Activated naive CD4-positive, alpha-beta T cell treated with anti-CD3 and anti-CD28 coated beads, Interleukin-2, amount 50 U/mL, for 72 hours (primary cell): ENCODE results near the gene HDAC10. TPM values are rescaled to one million over a fixed set of nuclear protein-coding genes. Genes with fewer than 3 reads are reported as not detected.
"Not testable (repeated sequence)": the region's sequence is repeated elsewhere in the genome, so short reads cannot be mapped to it uniquely, and the experiment has no call there.

Experiments used
- ATAC-seq, 2 donors: fragments of 150-1000 bp; cut with Tn5 transposase; 2 replicates each; pipeline ENCODE4 v1.10.0; 2021; ENCODE audit warnings: mild to moderate bottlenecking in 2 of 2, moderate library complexity in 2 of 2
- DNase-seq, 2 donors: peaks; one replicate each; pipeline ENCODE4 v3.0.0; 2021 to 2022; ENCODE audit warnings: low spot score in 2 of 2
- H3K27ac Mint-ChIP-seq, 2 donors: one replicate each; pipeline ENCODE4 v1.8.0; 2022; ENCODE audit warnings: mild to moderate bottlenecking in 2 of 2, mixed read lengths in 2 of 2
- H3K36me3 Mint-ChIP-seq, 2 donors: one replicate each; pipeline ENCODE4 v1.8.0; 2022; ENCODE audit warnings: mixed read lengths in 2 of 2
- H3K9me3 Mint-ChIP-seq, 2 donors: one replicate each; pipeline ENCODE4 v1.8.0; 2022; ENCODE audit warnings: mixed read lengths in 2 of 2
- total RNA-seq, 2 donors: library from RNA; stranded (reverse); gene quantifications; one replicate each; pipeline ENCODE4 v1.2.3, GENCODE V29; 2022

HDAC10 gene
- total RNA-seq, 2 donors from 2014 or later: 43.7 to 67.3 TPM

- DNase-seq (no peak), ATAC-seq (no peak)
- H3K9me3 Mint-ChIP-seq: no peaks in the 10 kb centered on the region
- H3K27ac Mint-ChIP-seq: no peak overlapping the region
- H3K36me3 Mint-ChIP-seq: no peaks in the 10 kb centered on the region
Observed at GRCh38 chr22:50207383-50208140, 43.5 kb downstream of the HDAC10 start.

DNA sequence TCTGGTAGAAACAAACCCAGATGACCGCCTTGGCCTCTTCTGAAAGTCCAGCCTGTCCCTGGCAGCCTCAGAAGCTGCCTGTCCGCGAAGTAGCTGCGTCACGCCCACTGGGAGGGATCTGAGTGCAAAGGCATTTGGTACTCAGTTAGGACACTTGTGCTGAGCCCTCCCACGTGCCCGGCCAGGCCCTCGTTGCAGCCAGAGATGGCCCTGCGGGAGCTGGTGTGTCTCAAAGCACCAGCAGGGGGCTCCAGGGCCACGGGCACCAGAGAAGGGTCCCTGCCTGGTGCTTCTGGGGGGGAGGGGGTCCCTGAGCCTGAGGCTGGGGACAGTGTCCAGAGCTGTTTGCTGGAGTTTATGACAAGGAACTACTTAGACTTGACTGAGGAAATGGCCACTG lies 44.5 kb downstream of the HDAC10 start:
- Mint-ChIP-seq H3K36me3 (no peaks in the 10 kb centered on the region), H3K9me3 (no peaks in the 10 kb centered on the region), H3K27ac (no peak overlapping the region)
- no peak for ATAC-seq
- DNase-seq: no peak

GRCh38 chr22:50205781-50206569 lies 45.1 kb downstream of the HDAC10 start:
- no peak overlapping the region for H3K27ac Mint-ChIP-seq
- H3K9me3 Mint-ChIP-seq: no peaks in the 10 kb centered on the region
- ATAC-seq: no peak

DNA sequence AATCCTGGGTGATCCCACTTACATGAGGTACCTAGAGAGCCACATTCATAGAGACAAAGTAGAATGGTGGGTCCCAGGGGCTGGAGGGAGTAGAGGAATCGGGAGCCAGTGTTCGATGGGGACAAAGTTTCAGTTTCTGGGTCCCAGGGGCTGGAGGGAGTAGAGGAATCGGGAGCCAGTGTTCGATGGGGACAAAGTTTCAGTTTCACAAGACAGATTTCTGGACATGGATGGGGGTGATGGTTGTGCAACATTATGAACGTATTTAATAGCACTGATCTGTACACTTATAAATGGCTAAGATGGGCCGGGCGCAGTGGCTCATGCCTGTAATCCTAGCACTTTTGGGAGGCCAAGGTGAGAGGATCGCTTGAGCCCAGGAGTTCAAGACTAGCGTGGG lies 46.1 kb downstream of the HDAC10 start:
- ATAC-seq, H3K9me3 Mint-ChIP-seq, H3K36me3 Mint-ChIP-seq, DNase-seq: not testable (repeated sequence)
- peak overlapping the region; percentile 40 to 41 for H3K27ac Mint-ChIP-seq

More at GRCh38 chr22:50205781-50206569, 45.1 kb downstream of the HDAC10 start:
- no peaks in the 10 kb centered on the region for H3K36me3 Mint-ChIP-seq
- DNase-seq: no peak

DNA sequence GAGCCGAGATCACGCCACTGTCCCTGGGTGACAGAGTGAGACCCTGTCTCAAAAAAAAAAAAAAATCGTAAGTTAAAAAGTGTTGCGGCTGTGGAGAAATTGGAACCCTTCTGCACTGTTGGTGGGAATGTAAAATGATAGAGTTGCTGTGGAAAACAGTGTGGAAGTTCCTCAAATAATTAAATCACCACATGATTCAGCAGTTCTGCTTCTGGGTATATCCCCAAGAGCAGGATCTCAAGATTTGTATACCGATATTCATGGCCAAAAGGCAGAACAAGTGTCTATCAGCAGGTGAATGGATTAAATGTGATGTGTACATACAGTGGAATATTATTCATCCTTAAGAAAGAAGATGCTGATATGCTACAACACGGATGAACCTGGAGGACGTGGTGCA lies 46.5 kb downstream of the HDAC10 start:
- no peak for ATAC-seq
- H3K27ac Mint-ChIP-seq: peak overlapping the region; percentile 6 to 40
- no peaks in the 10 kb centered on the region for H3K9me3 Mint-ChIP-seq
- no peaks in the 10 kb centered on the region for H3K36me3 Mint-ChIP-seq
- DNase-seq: no peak

GRCh38 chr22:50203288-50203687 lies 47.8 kb downstream of the HDAC10 start:
- Mint-ChIP-seq H3K36me3 (no peaks in the 10 kb centered on the region), H3K9me3 (no peaks in the 10 kb centered on the region), H3K27ac (no peak overlapping the region)
- ATAC-seq (no peak), DNase-seq (no peak)

DNA sequence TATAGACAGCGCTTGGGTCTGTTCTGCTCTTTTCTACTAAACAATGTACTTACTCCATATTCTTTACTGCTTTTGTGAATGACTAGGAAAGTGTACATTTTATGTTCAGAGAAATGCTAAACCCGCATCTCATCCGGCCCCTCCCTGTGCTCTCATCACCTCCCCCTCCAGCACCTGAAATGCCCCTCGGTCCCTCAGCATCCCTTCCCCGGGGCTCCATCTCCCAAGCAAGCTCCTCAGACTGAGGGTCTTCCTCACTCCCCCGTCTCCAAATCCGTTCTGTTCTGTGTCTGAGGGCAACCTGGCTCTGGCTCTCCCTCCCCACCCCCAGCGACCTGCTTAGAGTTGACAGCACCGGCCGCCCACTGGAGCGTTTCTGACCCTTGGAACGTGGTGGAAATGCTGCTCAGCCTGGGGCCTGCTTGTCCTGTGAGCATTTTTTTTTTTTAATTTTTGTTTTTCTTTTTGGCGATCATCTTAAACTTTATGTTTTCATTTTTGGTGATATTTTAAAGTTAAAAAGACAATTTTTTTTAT lies 48.9 kb downstream of the HDAC10 start:
- H3K27ac Mint-ChIP-seq: peak overlapping the region; percentile 70 to 82

GRCh38 chr22:50201191-50202129 lies 49.6 kb downstream of the HDAC10 start:
- Mint-ChIP-seq H3K27ac (peak overlapping the region; percentile 70 to 82), H3K36me3 (no peaks in the 10 kb centered on the region), H3K9me3 (no peaks in the 10 kb centered on the region)
- ATAC-seq (peak; percentile 33 to 34), DNase-seq (no peak)

More for the DNA sequence above, 48.9 kb downstream of the HDAC10 start:
- Mint-ChIP-seq H3K36me3 (no peaks in the 10 kb centered on the region), H3K9me3 (no peaks in the 10 kb centered on the region)
- DNase-seq (no peak), ATAC-seq (no peak)

DNA sequence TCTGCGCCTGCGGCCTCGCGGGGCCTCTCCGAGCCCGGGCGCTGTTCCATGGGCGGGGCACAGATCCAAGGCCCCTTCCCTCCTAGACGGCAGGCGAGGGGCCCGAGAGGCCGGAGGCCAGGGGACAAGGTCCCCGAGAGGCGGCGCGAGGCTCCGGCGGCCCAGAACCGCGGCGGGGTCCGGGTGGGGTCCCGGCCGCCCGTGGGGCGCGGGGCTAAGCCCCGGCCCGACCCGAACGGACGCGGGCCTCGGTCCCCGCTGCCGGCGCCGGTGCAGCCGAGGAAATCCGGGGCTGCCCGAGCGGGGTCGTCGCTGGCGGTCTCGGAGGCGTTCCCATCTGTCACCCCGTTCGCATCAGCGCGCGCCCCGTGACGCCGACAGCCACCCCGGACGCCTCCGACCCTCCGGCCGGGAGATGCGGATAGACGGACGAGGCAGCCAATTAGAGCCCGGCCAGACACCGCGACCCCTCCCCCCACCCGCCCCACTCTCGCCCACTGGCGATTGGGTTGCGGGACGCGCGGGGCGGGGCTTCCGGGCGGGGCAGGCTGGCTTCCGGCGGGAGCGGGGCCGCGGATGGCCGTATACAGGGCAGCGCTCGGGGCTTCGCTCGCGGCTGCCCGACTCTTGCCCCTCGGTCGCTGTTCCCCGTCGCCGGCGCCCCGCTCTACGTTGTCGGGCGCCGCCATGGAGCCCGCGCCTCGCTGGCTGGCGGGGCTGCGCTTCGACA lies 50.4 kb downstream of the HDAC10 start, which contains the start of gene SELENOO:
SELENOO (plus strand) TSS at position 551 of the 730 bp plus-strand sequence; CDS start at position 577, 26 bp downstream.
- H3K27ac Mint-ChIP-seq: peak within 1 kb of the TSS; percentile 70 to 82
- peak; percentile 90 to 92 for DNase-seq
- no peaks in the 10 kb centered on the region for H3K9me3 Mint-ChIP-seq

GRCh38 chr22:50199829-50200460 lies 51.1 kb downstream of the HDAC10 start:
- no peak for DNase-seq
- no peaks in the 10 kb centered on the region for H3K36me3 Mint-ChIP-seq
- H3K9me3 Mint-ChIP-seq: no peaks in the 10 kb centered on the region
- peak in 1 of 2 donors; percentile 2 for ATAC-seq
- H3K27ac Mint-ChIP-seq: peak overlapping the region in 1 of 2 donors; percentile 44

More for the DNA sequence above, 50.4 kb downstream of the HDAC10 start, which contains the start of gene SELENOO:
- H3K36me3 Mint-ChIP-seq: no peaks in the 10 kb centered on the region
- peak; percentile 91 to 92 for ATAC-seq

- H3K27ac Mint-ChIP-seq: peak overlapping the region in 1 of 2 donors; percentile 44
- H3K9me3 Mint-ChIP-seq: no peaks in the 10 kb centered on the region
- no peak for DNase-seq
- no peaks in the 10 kb centered on the region for H3K36me3 Mint-ChIP-seq
- no peak for ATAC-seq
Observed at GRCh38 chr22:50199251-50199721, 51.8 kb downstream of the HDAC10 start.

- Mint-ChIP-seq H3K27ac (no peak overlapping the region), H3K9me3 (no peaks in the 10 kb centered on the region), H3K36me3 (no peaks in the 10 kb centered on the region)
- ATAC-seq (no peak), DNase-seq (no peak)
Observed at GRCh38 chr22:50198624-50199017, 52.4 kb downstream of the HDAC10 start.

GRCh38 chr22:50197856-50198623 lies 53.0 kb downstream of the HDAC10 start:
- ATAC-seq (no peak), DNase-seq (no peak)
- Mint-ChIP-seq H3K36me3 (no peaks in the 10 kb centered on the region), H3K9me3 (no peaks in the 10 kb centered on the region), H3K27ac (no peak overlapping the region)

GRCh38 chr22:50197000-50197800 lies 53.9 kb downstream of the HDAC10 start:
- DNase-seq (no peak), ATAC-seq (no peak)
- H3K27ac Mint-ChIP-seq: no peak overlapping the region
- H3K9me3 Mint-ChIP-seq: no peaks in the 10 kb centered on the region
- peaks cover 0 to 3% of the 10 kb centered on the region in 2 donors for H3K36me3 Mint-ChIP-seq
